ENCODE data around the gene HNRNPF.

GRCh38 chr10:43360086-43360485 is 48.9 kb downstream of the HNRNPF start:
- TF ChIP-seq CTCF (IDR thresholded peaks at IDR 0.05; ENCODE audit: borderline replicate concordance, extremely low read depth, low read length, poor library complexity, severe bottlenecking): no peak
- TF ChIP-seq EZH2 (IDR thresholded peaks at IDR 0.05; ENCODE audit: borderline replicate concordance, low read depth, low read length, severe bottlenecking): no peak
